Right ventricle myocardium inferior (tissue), 1 donor: ENCODE results near the gene ADGRD1. TPM values are rescaled to one million over a fixed set of nuclear protein-coding genes. Genes with fewer than 3 reads are reported as not detected.

Source experiments
- ATAC-seq: fragments of 200-7000 bp; cut with Tn5 transposase; one replicate; pipeline ENCODE4 v1.9.1; 2020; ENCODE audit warnings: mild to moderate bottlenecking, moderate library complexity
- DNase-seq: peaks from one replicate; pipeline ENCODE4 v3.0.0; 2021; ENCODE audit errors: missing footprints
- intact Hi-C: fragments of 100-400 bp; cut with DNase I; formaldehyde crosslinking; loops from one replicate; pipeline ENCODE4 v1.11.0; 2022
- total RNA-seq: library from RNA; stranded (reverse); fragmentation: NEBNext Ultra II Directional; extraction: Animal tissue kit (Norgen Biotek cat#: 25700); gene quantifications from one replicate; pipeline ENCODE4 v1.2.1, GENCODE V29; 2021
- donor health status: DM: no; HTN: yes; CAD: no; lungs with severe emphysema.

The ADGRD1 gene
- total RNA-seq, 1 donor from 2014 or later, result 89.1 TPM

DNA sequence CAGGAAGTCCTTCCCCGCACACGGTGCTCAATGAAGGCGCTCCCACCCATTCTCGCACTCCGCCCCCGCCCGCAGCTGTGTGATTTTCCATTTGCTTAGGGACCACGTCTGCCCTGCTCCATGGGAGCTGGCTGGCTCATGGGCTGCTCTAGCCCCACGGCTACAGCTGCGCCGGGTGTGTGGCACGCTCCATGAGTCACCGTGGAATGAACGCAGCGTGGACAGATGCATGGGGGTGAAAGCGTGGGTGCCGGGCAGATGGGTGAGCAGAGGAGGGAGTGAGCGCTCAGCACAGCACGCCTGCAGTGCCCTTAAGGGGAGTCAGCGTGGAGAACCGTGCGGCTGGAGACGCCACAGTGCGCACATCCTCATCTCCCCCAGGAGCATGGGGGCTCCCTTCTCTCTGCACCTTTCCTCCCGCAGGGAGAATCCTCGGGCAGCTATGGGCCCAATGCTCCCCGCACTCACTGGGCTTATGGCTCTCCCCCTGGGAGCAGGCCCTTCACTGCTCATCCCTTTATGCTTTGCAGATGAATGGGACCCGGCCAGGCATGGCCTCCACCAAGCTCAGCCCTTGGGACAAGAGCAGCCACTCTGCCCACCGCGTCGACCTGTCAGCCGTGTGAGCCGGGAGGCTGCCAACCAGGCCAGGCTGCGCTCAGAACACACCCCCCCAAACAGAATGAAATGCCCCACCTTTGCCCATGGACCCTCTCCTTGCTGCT, 185.1 kb downstream of the ADGRD1 start:
- no peak for ATAC-seq
- intact Hi-C loops, result no loop called here
- DNase-seq, result no peak

DNA sequence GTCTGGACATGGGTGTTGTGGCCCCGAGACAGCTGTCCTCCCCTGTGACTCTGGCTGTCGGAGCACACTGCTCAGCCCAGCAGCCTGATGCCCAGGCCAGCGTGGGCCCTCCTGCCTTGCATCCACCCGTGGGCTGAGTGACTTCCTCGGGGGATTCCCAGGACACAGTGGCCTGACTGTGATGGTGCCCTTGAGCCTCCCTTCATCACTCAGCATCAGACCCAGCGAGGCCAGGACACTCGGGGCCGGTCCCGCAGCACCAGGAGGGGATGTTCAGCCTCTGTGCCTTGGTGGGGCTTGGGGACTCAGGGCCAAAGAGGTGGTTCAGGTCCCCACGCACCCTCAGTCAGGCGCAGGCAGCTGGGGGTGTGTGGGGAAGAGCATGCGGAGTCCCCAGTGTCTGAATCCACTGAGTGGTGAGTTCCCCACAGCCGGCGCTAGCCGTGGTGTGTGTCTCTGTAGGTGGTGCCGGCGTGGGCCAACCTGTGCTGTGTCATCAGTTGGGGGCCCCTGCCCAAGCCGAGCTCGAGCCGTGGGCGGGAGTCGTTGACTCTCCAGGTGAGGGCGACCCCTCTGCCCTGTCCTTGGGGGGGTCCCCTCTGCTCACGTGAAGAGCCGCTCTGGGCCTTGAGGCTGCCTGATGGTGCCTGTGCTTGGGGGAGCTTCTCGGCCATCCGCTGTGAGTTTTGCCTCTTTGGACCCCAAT, 185.8 kb downstream of the ADGRD1 start:
- intact Hi-C loops, result no loop called here
- DNase-seq, result no peak
- ATAC-seq, result no peak

DNA sequence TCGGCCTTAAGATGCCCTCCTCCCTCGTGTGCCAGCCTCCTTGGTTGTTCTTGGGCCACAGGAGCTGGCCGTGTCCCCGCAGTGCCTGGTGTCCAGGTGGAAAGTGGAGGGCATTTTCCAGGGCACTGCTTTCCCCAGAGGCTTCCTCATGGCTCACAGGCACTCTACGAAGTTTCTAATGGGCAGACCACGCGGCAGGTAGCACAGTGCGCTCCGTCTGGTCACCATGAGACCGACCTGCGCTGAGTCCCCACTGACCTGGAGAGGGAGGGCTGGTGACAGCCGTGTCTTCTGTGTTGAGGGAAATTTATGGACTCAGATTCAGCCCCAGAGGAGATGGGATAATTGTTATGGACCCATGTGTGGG, 186.3 kb downstream of the ADGRD1 start:
- no peak for ATAC-seq
- intact Hi-C loops, result no loop called here
- DNase-seq, result no peak

DNA sequence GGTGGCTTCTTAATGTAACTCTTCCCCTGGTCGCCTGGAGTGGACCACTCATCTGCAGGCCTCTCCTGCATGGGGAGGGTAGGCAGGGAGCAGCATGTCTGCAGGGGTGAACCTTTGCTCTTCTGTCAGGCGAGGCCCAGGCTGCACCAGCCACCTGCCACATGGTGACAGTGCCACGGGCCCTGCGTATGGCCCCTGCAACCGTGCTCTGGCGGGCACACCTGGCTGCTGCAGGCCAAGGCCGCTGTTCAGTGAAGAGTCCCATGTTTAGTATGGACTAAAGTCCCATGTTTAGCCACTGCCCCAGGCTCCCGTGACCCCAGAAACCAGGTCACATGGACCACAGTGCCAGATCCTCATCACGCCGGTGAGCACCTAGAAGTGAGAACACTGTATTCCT, 187.0 kb downstream of the ADGRD1 start:
- no peak for ATAC-seq
- intact Hi-C loops, result no loop called here
- DNase-seq, result no peak

DNA sequence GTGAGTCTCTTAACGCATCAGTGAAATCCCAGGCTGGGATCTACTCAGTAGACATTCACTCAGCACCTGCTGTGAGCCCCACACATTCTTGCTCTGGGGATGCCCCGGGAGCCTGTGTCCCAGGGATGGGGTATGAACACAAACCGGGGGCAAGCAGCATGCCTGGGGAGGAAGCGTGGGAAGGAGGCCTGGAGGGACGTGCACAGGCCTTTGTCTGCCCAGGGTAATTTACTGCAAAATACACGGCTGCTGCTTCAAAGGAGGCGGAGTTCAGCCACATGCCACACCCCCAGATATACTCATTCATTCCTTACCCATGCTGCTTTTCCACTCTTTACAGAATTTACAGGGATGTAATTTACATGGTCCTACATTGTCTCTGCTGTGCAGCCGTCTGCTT, 187.8 kb downstream of the ADGRD1 start:
- intact Hi-C loops, result no loop called here
- ATAC-seq (no peak), DNase-seq (no peak)

DNA sequence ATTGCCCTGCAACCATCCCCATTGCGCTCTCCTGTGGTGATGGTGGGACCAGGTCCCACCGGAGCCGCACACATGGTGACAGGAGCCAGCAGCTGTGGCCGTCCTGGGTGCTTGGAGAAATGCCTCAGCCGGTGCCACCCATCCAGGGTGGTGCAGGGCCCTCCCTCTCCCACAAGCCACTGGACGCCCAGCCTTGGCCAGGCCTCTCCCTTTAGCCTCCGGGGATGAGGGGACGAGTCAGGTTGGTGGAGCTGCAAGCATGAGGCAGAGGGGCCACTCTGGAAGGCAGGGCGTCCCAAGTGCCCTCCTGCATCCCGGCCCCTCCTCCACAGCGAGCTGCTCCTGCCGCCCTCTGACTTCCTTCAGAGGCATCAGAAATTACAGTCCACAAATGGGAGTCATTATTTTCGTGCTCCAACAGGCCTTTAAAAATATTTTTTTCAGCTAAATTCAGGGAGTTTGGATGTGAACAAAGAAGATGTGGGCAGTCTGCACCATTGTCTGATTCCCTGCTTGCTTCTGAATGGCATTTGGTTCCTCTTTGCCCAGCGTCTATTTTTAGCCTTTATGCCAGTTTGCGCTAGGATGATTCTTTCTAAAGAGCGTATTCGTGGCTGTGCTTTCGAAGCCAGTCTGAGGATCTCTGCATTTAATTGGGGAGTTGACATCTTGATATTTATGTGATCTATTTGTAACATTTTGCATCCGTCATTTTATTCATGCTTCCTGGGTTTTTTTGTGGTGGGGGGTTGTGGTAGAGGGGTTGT, 189.4 kb downstream of the ADGRD1 start:
- DNase-seq (no peak), ATAC-seq (peak; percentile 15)
- intact Hi-C loops, result no loop called here

DNA sequence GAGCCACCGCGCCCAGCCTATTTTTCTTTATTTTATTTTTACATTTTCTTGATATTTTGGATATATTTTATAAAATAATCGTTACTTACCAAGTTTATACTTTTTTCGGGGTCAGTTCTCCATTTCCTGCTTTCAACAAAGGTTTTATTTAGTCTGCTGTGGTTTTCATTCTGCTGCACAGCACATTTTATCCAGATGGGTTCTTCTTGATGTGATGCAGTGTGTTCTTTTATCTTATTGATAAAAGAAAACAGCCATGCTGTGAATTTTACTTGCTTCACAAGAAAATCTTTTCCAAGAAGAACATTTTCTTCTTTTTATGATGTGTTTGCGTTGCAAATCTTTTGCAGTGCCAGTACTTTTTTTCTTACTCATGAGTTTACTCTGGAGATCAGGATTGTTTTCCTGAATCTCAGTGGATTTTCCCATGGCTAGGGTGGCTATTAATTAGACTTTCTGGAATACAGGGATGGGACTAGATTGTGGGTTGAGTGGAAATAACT, 192.5 kb downstream of the ADGRD1 start:
- ATAC-seq (peak; percentile 38), DNase-seq (no peak)
- intact Hi-C loops, result no loop called here

DNA sequence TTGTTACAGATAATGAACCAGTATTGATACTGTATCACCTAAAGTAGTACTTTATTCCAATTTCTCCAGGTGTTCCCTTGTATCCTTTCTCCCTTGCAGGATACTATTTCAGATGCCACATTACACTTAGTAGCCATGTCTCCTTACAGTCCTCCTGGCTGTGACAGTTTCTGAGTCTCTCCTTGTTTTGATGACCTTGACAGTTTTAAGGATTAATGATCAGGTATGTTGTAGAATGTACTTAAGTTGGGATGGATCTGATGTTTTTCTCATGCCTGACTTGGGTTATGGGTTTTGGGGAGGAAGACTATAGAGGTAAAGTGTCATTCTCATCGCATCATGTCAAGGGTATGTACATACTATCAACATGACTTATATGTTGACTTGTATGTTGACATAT, 193.6 kb downstream of the ADGRD1 start:
- DNase-seq, result no peak
- no peak for ATAC-seq
- intact Hi-C loops, result no loop called here

DNA sequence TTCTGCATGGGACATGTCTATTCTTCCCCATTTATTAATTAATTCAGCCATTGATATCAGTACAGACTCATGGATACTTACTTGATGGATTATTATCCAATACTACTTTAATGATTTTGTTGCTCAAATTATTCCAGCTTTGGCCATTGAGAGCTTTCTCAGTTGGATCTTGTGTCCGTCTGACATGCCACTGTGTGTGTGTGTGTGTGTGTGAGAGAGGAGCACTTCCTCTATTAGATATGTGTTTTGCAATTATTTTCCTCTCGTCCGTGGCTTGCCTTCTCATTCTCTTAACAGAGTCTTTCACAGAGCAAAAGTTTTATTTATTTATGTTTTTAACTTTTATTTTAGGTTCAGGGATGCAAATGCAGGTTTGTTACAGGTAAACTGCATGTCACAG, 194.2 kb downstream of the ADGRD1 start:
- DNase-seq (no peak), ATAC-seq (no peak)
- intact Hi-C loops, result no loop called here

DNA sequence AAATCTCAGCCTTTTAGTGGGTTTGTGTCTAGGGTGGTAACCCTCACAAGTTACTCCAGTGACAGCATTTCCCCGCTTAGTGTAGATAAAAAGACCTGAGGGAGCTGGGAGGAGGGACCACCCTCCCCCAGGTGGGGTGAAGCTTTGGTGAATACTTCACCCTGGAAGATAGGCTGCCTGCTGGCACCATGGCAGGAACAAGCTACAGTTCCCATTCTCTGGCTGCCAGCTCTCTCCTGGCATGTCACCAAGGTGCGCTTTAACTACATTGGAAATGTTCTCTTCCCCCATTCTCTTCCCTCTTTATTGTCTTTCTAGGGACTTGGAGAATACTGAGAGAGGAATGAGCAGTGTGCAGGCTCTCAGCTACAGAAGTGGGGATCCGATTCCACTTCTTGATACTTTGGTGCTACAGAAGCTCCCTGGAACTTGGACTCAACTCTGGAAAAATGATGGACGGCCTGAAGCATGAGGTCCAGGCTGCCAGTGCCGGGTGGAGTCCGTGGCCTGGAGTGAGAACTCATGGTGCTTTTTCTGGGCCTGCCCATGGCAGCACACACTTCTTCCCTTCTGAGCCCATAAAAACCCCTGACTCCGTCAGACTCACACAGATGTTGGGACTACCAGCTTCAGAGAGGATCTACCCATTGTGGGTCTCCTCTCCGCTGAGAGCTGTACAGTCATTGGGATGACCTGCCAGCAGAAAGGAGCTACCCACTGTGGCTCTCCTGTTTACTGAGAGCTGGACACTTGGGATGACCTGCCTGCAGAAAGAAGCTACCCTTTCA, 198.0 kb downstream of the ADGRD1 start:
- ATAC-seq, result peak; percentile 57
- intact Hi-C loops, result no loop called here
- no peak for DNase-seq

DNA sequence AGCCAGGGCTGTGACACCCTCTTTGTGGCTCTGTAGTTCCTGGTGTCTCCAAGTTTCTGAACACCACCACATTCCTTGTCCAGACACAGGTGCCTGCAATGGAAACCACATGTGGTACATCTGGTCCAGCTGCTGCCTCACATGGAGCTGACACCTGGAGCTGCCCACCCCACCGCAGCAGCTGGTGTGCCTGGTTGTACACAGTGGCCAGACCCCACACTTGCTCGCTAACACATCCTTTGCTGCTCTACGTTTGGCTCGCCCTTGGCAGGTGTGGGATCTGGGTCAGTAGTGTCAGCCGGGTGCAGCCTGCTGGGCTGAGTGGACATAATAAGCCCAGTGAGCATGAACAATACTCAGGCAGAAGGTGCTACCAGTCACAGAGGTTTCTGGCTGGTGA, 198.9 kb downstream of the ADGRD1 start:
- intact Hi-C loops, result no loop called here
- ATAC-seq (no peak), DNase-seq (no peak)

DNA sequence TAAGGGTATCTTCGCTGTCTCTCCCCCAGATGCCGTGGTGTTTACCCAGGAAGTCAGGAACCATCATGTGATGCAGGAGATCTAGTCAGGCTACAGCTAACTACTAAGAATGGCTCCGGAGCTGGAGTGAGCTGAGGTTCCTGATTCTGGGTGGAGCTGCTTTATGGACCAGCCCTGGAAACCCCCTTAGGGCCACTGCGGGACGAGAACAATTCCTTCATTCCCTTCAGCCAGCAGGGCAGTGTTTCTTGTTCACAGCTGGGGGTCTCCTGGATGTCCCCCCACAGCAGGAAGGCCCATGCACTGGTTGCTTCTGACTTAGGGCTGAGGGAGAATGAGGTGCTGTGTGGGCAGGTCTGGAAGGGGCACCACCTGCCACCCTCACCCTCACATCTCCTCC, 199.3 kb downstream of the ADGRD1 start:
- DNase-seq (no peak), ATAC-seq (no peak)
- intact Hi-C loops, result no loop called here

DNA sequence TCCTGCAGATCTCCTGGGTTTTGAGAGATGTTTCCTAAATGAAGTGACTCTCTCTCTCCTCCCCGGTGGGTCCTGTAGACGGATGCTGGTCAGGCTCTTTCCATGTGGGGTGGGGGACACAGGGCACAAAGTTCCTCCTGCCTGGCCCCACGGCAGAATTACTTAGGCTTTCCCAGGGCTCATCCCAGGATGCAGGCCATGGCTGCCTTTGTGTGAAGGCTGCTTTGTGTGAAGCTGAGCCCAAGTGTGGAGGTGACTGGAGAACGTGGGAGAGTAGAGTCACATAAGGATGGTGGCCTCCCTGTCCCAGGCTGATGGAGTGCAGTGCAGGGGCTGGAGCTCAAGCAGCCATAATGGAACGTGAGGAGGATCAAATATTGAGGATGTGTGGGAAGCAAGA, 200.2 kb downstream of the ADGRD1 start:
- ATAC-seq (no peak), DNase-seq (no peak)
- intact Hi-C loops, result no loop called here

DNA sequence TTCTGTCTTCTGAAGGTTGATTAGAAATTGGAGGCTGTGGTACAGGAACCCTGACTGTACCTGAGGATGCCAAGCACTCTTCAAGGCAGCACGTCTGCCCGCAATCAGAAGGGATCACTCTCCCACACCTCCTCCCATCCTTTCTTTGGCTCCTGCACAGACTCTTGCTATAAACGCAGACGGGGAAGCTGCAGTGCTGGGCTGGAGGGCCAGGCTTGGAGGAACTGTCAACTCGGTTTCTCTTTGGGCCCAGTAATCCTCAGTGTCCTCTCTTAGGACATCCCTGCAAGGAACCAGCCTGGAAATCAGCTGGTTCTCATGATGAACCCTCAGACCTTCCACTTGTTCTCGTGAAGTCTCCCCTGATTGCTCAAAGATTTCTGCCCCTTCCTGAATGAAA, 201.4 kb downstream of the ADGRD1 start:
- ATAC-seq (no peak), DNase-seq (no peak)

DNA sequence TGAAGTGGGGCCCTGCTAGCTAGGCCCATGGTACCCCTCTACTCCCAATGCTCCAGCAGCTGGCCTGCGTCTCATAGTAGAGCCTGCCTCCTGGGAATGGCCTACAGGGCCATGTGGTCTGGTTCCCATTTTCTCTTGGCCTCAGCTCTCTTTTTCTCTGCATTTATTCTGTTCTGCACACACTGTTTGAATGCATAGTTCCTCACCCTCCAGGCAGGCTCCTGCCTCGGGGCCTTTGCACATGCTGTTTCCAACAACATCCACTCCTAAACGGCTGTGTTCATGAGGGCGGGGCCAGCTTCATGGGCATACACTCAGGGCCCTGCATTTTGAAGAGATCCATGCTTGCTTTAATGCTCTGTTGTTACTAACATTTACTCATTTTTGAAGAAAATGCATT, 204.0 kb downstream of the ADGRD1 start:
- intact Hi-C loops, result no loop called here
- no peak for DNase-seq
- ATAC-seq, result no peak

More for the DNA sequence above, 201.4 kb downstream of the ADGRD1 start:
- intact Hi-C loops, result no loop called here

DNA sequence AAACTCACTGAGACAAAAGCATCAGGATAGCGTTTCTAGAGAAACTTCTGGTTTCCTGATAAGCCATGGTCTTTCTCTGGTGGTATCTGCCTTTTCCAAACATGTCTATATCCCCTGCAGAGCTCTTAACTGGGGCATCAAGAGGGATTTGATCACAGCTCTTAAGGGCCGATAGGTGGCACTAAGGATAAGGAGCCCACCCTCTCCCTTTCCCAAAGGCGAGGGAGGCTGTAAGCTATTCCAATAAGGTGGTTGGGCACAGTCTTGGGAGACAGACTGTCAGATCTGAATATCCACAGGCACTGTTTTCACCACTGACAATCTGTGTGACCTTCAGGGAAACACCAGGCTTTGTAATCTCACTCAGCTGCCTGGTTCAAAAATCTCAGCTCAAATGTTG, 206.0 kb downstream of the ADGRD1 start:
- no peak for ATAC-seq
- intact Hi-C loops, result no loop called here
- no peak for DNase-seq

DNA sequence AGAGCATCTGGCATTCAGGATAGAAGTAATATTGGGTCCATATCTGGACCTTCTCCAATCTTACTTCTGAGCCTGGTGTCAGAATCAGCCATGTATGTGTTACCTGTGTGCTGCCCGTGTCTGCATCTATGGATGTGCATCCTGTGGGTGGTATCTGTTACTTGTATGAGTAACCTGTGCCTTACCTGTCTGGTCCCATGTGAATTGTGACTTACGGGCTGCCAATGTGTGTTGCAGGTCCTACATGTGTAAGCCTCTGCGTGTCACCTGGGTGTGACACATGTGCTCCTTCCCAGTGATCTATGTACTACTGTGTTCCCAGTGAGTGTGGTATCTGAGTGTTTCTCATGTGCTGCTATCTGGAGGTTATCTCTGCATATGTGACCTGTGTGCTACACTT, 208.4 kb downstream of the ADGRD1 start:
- intact Hi-C loops, result no loop called here
- DNase-seq (no peak), ATAC-seq (no peak)

DNA sequence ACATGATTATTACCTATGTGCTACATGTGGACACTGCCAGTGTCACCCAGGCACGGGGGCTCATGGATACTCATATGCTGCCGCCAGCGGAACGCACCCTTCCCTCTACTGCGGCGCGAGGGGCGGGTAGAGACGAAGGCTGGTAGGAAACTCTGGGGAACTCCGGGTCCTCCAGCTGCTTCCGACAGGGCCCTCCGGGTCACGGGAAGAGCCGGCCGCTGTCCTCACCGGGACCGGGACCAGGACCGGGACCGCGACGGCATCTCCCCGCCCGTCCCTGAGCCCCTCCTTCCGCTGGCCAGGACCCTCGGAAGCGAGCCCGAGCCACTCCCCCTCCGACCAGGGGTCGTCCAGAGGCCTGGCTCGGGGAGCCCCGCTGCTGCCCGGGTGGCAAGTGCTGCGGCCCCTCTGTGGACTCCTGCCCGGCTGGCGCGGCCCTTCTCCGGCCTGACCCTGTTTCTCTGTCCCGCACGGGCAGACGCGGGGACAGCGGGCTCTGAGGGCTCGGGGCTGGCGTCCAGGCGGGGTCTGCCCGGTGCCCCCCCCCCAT, 209.6 kb downstream of the ADGRD1 start:
- intact Hi-C loops, result no loop called here
- no peak for ATAC-seq
- DNase-seq, result no peak
